ENCODE data around the gene CDK16.

The CDK16 gene

DNA sequence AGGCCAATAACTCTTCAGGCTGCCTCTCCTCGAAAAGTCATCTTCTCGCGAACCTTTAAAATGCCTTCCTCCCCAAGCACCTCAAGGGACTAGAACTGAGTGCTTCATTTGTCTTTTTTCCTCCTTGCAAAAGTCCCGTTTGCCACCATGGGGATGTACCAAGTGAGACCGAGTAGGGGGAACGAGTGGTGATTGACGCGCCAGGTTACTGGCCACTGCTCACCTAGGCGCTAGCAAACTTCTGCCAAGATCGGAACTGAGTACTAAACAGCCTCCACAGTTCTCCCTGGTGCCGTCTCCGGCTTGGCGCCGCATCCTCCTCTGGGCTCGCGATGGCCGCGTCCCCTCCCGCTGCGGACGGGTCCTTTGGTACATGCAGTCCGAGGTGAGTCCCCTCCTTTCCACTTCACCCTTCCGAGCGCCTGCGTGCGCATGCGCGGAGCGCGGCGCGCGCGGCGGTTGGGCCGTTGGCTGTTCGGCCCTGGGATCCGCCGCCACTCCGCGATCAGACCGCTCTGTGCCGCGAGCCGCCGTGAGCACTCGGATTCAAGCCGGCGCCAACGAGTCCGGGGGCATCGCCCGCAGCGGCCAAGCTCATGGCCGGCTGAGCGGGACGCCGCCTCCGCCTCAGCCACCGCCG lies at the start of gene CDK16:
Gene CDK16 (plus strand): TSS at position 402 of the 640 bp plus-strand sequence. CDS start 4,877 bp downstream, outside the sequence.
- DNase-seq (ENCODE audit: low read depth in 3 of 3): peak; percentile 40 to 52 (median 47)

GRCh38 chrX:47169273-47169672 lies 49.2 kb upstream of the CDK16 start:
- DNase-seq (ENCODE audit: low read depth in 3 of 3): no peak

DNA sequence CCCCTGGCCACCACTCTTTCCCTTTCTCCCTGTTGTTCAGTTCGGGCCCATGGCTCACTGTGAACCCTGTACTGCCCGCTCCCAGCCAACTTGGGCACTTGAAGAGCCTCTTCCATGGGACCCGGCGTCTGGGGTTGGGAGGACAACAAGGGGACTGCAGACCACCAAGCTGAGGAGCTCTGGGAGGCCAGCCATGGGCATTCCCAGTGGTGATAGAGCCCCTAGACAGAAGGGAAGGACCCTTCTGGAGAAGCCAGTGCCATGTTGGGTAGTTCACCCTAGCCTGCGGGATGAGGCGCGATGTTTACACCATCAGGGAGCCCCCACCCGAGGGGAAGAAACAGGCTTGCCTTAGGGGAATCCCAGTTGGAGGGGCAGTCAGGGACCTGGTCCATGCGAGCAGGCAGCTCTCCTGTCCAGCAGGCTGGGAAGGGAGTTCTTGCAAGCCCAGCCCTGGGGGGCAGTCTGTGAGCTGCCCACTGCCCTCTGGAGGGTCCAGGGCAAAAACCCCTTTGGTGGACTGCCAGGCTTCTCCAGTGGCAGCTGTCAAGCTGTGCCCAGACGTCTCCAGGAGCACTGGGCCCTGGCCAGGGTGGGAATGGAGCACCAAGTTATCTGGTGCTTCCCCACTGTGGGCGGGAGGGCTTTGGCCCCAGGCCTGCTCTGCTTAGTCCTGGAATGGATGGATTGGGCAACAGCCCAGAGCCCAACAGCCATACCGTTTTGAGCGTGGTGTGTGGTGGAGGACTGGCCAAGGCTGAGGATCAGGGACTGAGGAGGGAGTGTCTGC lies 48.6 kb upstream of the CDK16 start:
- no peak for DNase-seq (ENCODE audit: low read depth in 3 of 3)

DNA sequence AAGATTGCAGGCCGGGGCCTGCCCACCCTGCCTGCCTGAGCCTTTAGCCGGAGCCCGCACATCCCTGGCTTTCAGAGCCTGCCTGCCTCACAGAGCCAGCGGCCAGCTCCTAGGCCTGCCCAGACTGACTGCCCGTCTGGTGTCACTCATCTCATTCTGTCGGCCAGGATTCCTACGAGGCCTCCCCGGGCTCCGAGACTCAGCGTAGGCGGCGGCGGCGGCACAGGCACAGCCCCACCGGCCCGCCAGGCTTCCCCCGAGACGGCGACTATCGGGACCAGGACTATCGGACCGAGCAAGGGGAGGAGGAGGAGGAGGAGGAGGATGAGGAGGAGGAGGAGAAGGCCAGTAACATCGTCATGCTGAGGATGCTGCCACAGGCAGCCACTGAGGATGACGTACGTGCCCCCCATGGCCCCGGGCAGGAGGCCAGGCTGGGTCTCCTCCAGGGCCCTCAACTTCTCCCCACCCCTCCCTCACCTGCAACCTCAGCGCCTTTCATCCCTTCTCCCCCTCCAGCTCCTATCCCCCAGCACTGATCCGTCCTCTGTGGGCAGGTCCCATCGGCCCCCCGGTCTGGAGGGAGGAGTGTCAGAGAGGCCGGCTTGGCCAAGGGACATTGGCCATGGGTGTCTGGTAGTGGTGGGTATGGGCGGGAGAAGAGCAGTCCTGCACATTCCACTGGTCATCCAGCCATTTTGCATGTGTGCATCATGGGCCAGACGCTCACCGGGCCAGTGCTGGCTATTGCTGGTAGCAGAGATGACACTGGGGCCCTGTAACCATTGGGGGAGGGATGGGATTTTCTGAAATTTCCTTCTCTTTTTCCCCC lies 47.4 kb upstream of the CDK16 start:
- no peak for DNase-seq (ENCODE audit: low read depth in 3 of 3)

DNA sequence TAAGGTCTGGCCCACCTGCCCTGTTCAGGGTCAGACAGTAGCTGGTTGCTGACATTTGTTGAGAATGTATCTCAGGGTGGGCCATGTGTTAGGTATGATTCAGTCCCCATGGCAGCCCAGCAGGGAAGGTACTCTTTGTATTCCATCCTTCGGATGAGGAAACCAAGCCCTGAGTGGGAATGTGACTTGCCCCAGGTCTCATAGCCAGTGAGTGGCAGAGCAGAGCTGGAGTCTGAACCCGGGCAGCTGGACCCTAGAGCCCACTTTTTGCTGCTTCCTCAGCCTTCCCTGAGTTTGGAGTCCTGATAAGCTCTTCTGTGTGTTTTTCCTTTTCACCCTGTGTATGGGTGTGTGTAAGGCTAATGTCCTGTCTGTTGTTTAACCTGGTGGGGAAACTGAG lies 46.5 kb upstream of the CDK16 start:
- no peak for DNase-seq (ENCODE audit: low read depth in 3 of 3)

DNA sequence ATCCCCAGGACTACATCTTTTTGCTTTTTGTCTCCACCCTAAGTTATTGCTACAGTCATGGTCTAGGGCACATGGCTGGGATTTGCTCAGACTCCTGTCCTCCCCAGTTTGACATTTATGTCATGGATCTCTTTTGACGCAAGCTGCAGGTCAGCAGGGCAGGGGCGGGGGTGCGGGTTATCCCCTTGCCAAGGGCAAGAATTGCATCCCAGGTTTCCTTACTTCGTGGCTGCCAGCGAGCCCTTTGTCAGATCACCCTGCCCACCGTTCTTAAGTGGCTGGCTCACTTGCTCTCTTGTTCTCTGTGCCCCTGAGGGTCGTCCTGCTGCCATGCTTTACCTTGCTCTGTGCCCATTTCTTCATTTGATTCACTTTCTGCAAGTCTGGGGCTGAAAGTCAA lies 45.9 kb upstream of the CDK16 start:
- no peak for DNase-seq (ENCODE audit: low read depth in 3 of 3)

DNA sequence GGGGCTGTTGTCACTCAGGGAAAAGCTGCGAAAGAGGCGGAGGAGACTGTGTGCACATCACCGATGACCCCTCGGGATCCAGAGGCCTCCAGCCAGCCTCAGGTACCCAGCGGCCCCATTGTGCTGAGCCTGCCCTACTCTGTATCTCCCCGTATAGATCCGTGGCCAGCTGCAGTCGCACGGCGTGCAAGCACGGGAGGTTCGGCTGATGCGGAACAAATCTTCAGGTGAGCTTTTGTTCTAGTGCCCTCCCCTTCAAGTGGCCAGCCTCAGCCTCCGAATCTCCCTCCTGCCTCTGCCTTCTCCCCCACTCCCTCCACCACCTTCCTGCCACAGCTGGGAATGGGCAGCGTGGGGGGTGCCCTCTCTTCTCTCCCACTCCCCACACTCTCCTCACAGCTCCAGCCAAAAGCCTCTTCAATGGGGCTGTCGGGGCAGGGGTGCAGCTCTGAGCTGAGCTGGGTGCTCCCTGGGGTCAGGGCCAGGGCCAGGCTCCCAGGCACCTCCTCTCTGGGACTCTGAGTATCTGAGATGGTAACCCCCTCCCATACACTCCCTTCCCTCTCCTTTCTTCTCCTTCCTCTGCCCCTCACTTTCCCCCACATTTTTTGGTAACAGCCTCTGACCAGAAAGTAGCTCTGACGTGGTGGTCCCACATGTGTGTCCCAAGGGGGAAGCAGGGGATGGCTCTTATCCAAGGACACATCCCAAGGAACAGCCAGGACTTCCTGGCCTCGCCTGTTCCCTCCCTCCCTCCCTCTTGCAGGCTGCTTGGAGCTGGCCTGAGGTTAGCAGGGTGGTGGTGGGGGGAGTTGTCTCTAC lies 45.3 kb upstream of the CDK16 start:
- DNase-seq (ENCODE audit: low read depth in 3 of 3): no peak

- DNase-seq (ENCODE audit: low read depth in 3 of 3): no peak
These were observed 44.1 kb upstream of the CDK16 start for GRCh38 chrX:47174376-47174775.

- no peak for DNase-seq (ENCODE audit: low read depth in 3 of 3)
These were observed 43.5 kb upstream of the CDK16 start for GRCh38 chrX:47174846-47175587.

GRCh38 chrX:47175588-47175980 lies 42.9 kb upstream of the CDK16 start:
- no peak for DNase-seq (ENCODE audit: low read depth in 3 of 3)

DNA sequence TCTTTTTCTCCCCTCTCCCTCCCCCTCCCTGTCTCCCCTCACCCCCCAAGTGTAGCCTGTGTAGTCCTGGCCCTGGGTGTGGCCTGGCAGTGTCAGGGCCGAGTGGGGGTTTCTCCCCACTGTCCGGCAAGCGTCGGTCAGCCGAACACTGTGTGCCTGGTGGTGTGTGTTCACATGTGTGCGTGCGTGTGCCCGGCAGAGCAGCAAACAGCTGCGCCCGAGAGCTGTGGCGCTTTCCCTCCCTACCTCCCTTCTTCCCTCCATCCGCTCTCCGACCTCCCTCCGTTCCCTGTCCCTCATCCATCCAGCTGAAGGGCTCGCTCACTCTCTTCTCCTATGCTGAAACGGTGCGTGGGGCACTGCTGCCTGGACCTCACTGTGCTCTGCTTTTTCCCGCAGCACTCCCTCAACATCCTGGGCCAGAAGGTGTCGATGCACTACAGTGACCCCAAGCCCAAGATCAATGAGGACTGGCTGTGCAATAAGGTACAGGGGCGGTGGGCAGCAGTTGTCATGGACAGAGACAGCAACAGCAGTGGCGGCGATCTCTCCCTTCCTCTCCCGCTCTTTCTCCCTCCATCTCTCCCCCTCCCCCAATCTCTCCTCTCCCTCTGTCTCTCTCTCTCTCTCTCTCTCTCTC lies 42.3 kb upstream of the CDK16 start:
- DNase-seq (ENCODE audit: low read depth in 3 of 3): no peak

DNA sequence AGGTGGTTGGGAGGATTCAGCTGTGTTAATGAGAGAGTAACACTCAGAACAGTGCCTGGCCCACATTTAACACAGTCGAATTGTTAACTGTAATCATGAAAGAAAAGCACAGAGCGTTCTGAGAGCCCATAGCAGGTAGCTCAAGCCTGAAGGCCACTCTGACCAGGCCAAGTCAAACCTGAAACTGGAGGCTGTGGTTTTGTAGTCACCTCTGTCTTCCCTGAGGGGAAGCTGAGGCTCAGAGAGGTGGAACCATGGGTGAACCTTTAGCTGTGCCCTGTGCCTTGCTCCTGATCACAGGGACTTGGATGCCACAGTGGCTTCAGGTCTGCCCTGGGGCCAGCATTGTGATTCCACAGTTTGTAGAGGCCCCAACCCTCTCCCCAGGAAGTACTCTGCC lies 41.4 kb upstream of the CDK16 start:
- no peak for DNase-seq (ENCODE audit: low read depth in 3 of 3)

DNA sequence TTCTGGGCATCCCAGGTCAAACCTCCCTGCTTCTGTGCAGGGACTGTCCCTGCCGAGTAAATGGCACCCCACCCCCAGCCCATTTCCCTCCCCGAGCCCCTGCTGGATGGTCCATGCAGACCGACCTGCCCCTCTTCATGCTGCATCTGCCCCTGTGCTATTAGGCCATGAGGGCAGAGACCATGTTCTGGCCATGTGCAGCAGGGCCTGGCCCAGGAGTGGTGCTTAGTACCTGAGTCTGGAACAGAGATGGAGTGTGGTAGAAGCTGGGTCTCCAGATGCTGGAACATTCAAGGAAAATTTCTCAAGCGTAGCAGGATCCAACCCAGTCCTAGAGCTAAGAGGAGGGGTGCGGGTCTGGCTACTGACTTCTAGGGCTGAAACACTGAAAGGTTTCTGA lies 40.1 kb upstream of the CDK16 start:
- DNase-seq (ENCODE audit: low read depth in 3 of 3): no peak

DNA sequence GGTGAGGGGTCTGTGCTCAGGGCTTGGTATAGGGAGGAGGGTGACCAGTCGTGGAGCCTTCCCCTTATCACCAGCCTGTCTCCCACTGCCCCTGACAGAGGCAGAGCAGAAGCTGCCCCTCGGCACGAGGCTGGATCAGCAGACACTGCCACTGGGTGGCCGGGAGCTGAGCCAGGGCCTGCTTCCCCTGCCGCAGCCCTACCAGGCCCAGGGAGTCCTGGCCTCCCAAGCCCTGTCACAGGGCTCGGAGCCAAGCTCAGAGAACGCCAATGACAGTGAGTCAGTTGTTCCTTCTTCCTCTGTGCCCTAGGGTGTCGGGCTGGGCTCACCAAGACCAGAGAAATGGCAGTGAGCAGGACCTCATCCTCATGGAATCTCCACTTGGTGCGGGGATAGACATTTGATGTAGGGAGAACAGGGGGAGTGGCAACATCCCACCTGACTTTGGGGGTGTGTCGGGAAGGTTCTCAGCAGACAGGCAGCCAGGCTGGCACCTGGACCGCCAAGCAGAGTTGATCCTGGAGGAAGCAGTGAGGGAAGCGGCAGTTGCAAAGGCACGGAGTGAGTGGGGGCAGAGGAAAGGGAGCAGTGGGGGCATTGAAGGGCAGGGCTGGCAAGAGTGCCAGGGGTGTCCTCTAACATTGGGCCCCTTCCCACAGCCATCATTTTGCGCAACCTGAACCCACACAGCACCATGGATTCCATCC lies 39.1 kb upstream of the CDK16 start:
- no peak for DNase-seq (ENCODE audit: low read depth in 3 of 3)

DNA sequence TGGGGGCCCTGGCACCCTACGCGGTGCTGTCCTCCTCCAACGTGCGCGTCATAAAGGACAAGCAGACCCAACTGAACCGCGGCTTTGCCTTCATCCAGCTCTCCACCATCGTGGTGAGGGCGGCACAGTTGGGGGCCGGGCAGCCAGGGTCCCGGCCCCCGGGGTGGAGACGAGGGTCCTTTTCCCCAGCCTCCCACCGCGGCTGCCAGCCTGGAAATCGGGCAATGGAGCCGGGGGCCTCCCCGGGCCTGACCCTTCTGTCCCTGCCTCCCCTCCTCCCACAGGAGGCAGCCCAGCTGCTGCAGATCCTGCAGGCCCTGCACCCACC lies 38.6 kb upstream of the CDK16 start:
- DNase-seq (ENCODE audit: low read depth in 3 of 3): no peak

DNA sequence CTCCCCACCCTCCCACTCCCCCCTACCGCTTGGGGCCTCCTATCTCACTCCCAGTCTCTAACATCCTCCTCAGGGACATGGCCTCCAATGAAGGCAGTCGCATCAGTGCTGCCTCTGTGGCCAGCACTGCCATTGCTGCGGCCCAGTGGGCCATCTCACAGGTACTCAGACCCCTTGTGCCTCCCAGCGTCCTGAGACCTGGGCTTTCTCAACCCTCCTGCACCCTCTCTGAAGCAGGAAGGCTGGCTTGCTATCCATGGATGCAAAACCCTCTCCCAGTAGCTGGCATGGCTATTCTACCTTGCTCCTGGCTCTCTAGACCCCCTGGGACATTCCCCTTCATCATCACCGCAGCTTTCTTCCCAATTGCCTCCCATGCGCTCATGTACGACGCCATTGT lies 38.1 kb upstream of the CDK16 start:
- DNase-seq (ENCODE audit: low read depth in 3 of 3): no peak

DNA sequence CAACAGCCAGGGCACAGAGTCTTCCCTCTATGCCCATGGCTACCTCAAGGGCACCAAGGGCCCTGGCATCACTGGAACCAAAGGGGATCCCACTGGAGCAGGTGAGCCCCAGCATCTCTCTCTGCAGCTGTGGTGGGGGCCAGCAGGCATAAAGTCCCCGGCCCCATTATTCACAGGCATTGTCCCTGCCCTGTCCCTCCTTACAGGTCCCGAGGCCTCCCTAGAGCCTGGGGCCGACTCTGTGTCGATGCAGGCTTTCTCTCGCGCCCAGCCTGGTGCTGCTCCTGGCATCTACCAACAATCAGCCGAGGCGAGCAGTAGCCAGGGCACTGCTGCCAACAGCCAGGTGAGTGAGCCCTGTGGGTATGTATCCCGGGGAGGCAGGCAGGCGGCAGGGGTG lies 37.2 kb upstream of the CDK16 start:
- no peak for DNase-seq (ENCODE audit: low read depth in 3 of 3)

DNA sequence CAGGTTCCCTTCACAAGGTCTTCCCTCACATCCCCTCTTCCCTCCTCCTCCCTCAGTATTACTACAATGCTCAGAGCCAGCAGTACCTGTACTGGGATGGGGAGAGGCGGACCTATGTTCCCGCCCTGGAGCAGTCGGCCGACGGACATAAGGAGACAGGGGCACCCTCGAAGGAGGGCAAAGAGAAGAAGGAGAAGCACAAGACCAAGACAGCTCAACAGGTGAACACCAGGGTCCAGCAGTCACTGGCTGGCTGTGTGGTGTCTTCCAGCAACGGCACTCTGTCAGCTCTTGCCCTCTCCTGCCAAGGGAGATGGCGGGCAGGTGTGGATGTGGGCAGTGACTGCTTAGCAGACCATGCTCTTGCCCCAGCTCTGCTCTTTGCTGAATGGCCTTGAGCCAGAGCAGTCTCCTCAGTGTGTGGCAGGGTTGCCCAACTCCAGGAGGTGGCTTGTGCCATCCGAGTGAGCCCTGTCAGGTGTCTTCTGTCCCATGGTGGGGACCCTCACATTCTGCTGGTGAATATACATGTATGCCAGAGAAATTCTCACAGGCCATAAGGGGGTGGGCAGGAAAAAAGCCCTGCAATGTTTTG lies 36.3 kb upstream of the CDK16 start:
- DNase-seq (ENCODE audit: low read depth in 3 of 3): no peak

DNA sequence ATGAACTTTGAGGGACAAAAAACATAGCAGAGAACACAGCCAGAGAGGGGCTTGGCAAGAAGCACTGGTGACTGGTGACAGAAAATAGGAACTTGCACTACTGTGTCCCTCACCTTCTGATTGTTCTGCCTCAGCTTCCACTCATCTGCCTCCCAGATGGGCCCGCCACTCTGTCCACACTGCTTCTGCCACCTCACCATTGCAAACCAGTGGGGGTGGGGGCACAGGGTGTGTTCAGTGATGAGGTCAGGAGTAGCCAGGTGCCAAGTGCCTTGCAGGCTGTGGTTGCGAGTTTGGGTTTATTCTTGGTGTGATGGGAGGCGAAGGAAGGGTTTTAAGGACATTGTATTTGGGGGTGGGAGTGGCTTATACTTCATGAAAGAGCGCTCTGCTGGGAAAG lies 34.0 kb upstream of the CDK16 start:
- no peak for DNase-seq (ENCODE audit: low read depth in 3 of 3)

GRCh38 chrX:47185241-47185640 lies 33.2 kb upstream of the CDK16 start:
- DNase-seq (ENCODE audit: low read depth in 3 of 3): no peak

Measured in stimulated activated CD4-positive, alpha-beta T cell treated with anti-CD3 and anti-CD28 coated beads, TNF-alpha, amount 100 ng/mL, for 4 hours (primary cell).